HUES64 (cell line): ENCODE results near the gene ABHD16B.

Source experiments
- H3K27ac ChIP-seq: 2 replicates; pipeline ENCODE4 v1.7.0; 2013; ENCODE audit warnings: low read depth, low read length, inconsistent platforms
- H3K27me3 ChIP-seq: 2 replicates; pipeline ENCODE4 v1.6.1; 2013; ENCODE audit warnings: mild to moderate bottlenecking, low read length; ENCODE audit not compliant: insufficient read depth
- H3K36me3 ChIP-seq: 2 replicates; pipeline ENCODE4 v1.6.1; 2013; ENCODE audit warnings: mild to moderate bottlenecking, low read length; ENCODE audit not compliant: insufficient read depth
- H3K4me1 ChIP-seq: 2 replicates; pipeline ENCODE4 v1.6.1; 2013; ENCODE audit warnings: mild to moderate bottlenecking, low read length, moderate library complexity; ENCODE audit not compliant: insufficient read depth
- H3K4me3 ChIP-seq: 2 replicates; pipeline ENCODE4 v1.5.1; 2013; ENCODE audit warnings: mild to moderate bottlenecking, low read length, moderate library complexity
- H3K9ac ChIP-seq: 2 replicates; pipeline ENCODE4 v1.6.1; 2013; ENCODE audit warnings: mild to moderate bottlenecking, low read depth, low read length
- H3K9me3 ChIP-seq: 2 replicates; pipeline ENCODE4 v1.6.1; 2013; ENCODE audit warnings: low read depth, low read length; ENCODE audit not compliant: insufficient read depth
- WGBS: fragments of 150-250, 120-280 bp; methylation state at CpG from one replicate; pipeline ENCODE4 v1.1.7; 2013; ENCODE audit warnings: missing lambda C conversion rate; 5-methylcytosine and 5-hydroxymethylcytosine counted together

Gene ABHD16B

GRCh38 chr20:63857764-63858392 is 3.4 kb upstream of the ABHD16B start:
- Histone ChIP-seq H3K36me3 (0 out of 2 replicates have a peak, but pooled peaks cover 4% of the 10 kb centered on the region), H3K9ac (0 out of 2 replicates have a peak overlapping the region, but pooled peaks have one; percentile 27), H3K4me1 (peaks cover 41% of the 10 kb centered on the region), H3K27ac (peak overlapping the region; percentile 78; the same call in 1 of the 2 replicates), H3K27me3 (no peaks in the 10 kb centered on the region), H3K4me3 (no peak overlapping the region), H3K9me3 (no peaks in the 10 kb centered on the region)
- WGBS, result 61% methylated on average over 13 of the region's 14 CpGs

- H3K4me1 ChIP-seq, result peaks cover 40% of the 10 kb centered on the region
- H3K4me3 ChIP-seq, result peak overlapping the region; percentile 22
- 18% methylated on average over 9 of the region's 12 CpGs for WGBS
- H3K9me3 ChIP-seq, result no peaks in the 10 kb centered on the region
- 0 out of 2 replicates have a peak, but pooled peaks cover 4% of the 10 kb centered on the region for H3K36me3 ChIP-seq
- H3K9ac ChIP-seq, result 0 out of 2 replicates have a peak overlapping the region, but pooled peaks have one; percentile 27
- H3K27ac ChIP-seq, result peak overlapping the region; percentile 78
- no peaks in the 10 kb centered on the region for H3K27me3 ChIP-seq
Observed at GRCh38 chr20:63858393-63859165, 2.7 kb upstream of the ABHD16B start.

GRCh38 chr20:63859166-63859699 is 2.1 kb upstream of the ABHD16B start:
- Histone ChIP-seq H3K27me3 (no peaks in the 10 kb centered on the region), H3K9me3 (no peaks in the 10 kb centered on the region), H3K4me1 (peaks cover 38% of the 10 kb centered on the region), H3K4me3 (no peak overlapping the region), H3K9ac (0 out of 2 replicates have a peak overlapping the region, but pooled peaks have one; percentile 27), H3K27ac (peak overlapping the region; percentile 78), H3K36me3 (0 out of 2 replicates have a peak, but pooled peaks cover 4% of the 10 kb centered on the region)
- 59% methylated on average over 7 of the region's 7 CpGs for WGBS

- no peaks in the 10 kb centered on the region for H3K27me3 ChIP-seq
- no peaks in the 10 kb centered on the region for H3K9me3 ChIP-seq
- H3K4me3 ChIP-seq, result no peak overlapping the region
- no peak overlapping the region for H3K9ac ChIP-seq
- H3K36me3 ChIP-seq, result 0 out of 2 replicates have a peak, but pooled peaks cover 4% of the 10 kb centered on the region
- 81% methylated on average over 17 of the region's 17 CpGs for WGBS
- peak overlapping the region; percentile 30; the same call in 1 of the 2 replicates for H3K27ac ChIP-seq
- peaks cover 30% of the 10 kb centered on the region for H3K4me1 ChIP-seq
Observed at GRCh38 chr20:63860325-63861051, 810 bp upstream of the ABHD16B start.

- Histone ChIP-seq H3K36me3 (0 out of 2 replicates have a peak, but pooled peaks cover 4% of the 10 kb centered on the region), H3K9me3 (no peaks in the 10 kb centered on the region), H3K4me1 (peaks cover 23% of the 10 kb centered on the region; the same call in 1 of the 2 replicates), H3K27ac (no peak overlapping the region), H3K27me3 (no peaks in the 10 kb centered on the region), H3K9ac (no peak overlapping the region), H3K4me3 (no peak overlapping the region)
- WGBS, result 96% methylated on average over 95 of the region's 95 CpGs
Observed at GRCh38 chr20:63861981-63862901, 943 bp downstream of the ABHD16B start.

GRCh38 chr20:63863021-63863797 is 1.9 kb downstream of the ABHD16B start:
- Histone ChIP-seq H3K9ac (no peak overlapping the region), H3K36me3 (peaks cover 5% of the 10 kb centered on the region), H3K9me3 (no peaks in the 10 kb centered on the region), H3K4me3 (peak overlapping the region; percentile 82), H3K27me3 (no peaks in the 10 kb centered on the region), H3K4me1 (peaks cover 17% of the 10 kb centered on the region; the same call in 1 of the 2 replicates), H3K27ac (no peak overlapping the region)
- WGBS, result 95% methylated on average over 10 of the region's 18 CpGs

GRCh38 chr20:63863798-63864544 is 2.7 kb downstream of the ABHD16B start:
- Histone ChIP-seq H3K9me3 (no peaks in the 10 kb centered on the region), H3K4me1 (peaks cover 10% of the 10 kb centered on the region; the same call in 1 of the 2 replicates), H3K4me3 (peak overlapping the region; percentile 82), H3K27me3 (no peaks in the 10 kb centered on the region), H3K9ac (peak overlapping the region; percentile 86), H3K36me3 (peaks cover 13% of the 10 kb centered on the region), H3K27ac (peak overlapping the region; percentile 80)
- 19% methylated on average over 38 of the region's 38 CpGs for WGBS

GRCh38 chr20:63864545-63864977 is 3.3 kb downstream of the ABHD16B start:
- WGBS, result 2% methylated on average over 24 of the region's 25 CpGs

More at GRCh38 chr20:63864545-63864977, 3.3 kb downstream of the ABHD16B start:
- H3K9me3 ChIP-seq, result no peaks in the 10 kb centered on the region
- H3K27ac ChIP-seq, result peak overlapping the region; percentile 80
- H3K27me3 ChIP-seq, result no peaks in the 10 kb centered on the region
- H3K4me1 ChIP-seq, result 0 out of 2 replicates have a peak, but pooled peaks cover 4% of the 10 kb centered on the region
- peaks cover 19% of the 10 kb centered on the region for H3K36me3 ChIP-seq
- H3K9ac ChIP-seq, result peak overlapping the region; percentile 86
- H3K4me3 ChIP-seq, result peak overlapping the region; percentile 82
